Osteoblast (primary cell): ENCODE measurements around the gene SIX6. TPM values are rescaled to one million over a fixed set of nuclear protein-coding genes. Genes with fewer than 3 reads are reported as not detected.

Source experiments
- DNase-seq: peaks from one replicate; pipeline ENCODE4 v3.0.0; 2011; ENCODE audit warnings: low spot score, mixed read lengths; ENCODE audit not compliant: insufficient read length; ENCODE audit errors: missing footprints
- H2AFZ ChIP-seq: 2 replicates; pipeline ENCODE4 v1.6.0; 2011; ENCODE audit warnings: mild to moderate bottlenecking, low read length
- H3K27ac ChIP-seq: 2 replicates; pipeline ENCODE4 v1.5.1; 2011; ENCODE audit warnings: mild to moderate bottlenecking, low read depth, low read length, moderate library complexity
- H3K27me3 ChIP-seq: 2 replicates; pipeline ENCODE4 v1.6.0; 2012; ENCODE audit warnings: mild to moderate bottlenecking, control low read depth, inconsistent platforms, low read length, moderate library complexity; ENCODE audit not compliant: insufficient read depth
- H3K36me3 ChIP-seq: 2 replicates; pipeline ENCODE4 v1.5.1; 2011; ENCODE audit warnings: mild to moderate bottlenecking, low read length, control low read depth, moderate library complexity; ENCODE audit not compliant: insufficient read depth
- H3K4me1 ChIP-seq: 2 replicates; pipeline ENCODE4 v1.5.1; 2011; ENCODE audit warnings: mild to moderate bottlenecking, low read length, control low read depth, moderate library complexity; ENCODE audit not compliant: insufficient read depth
- H3K4me2 ChIP-seq: 2 replicates; pipeline ENCODE4 v1.6.0; 2011; ENCODE audit warnings: mild to moderate bottlenecking, low read length; ENCODE audit not compliant: insufficient read depth
- H3K4me3 ChIP-seq: fragments of 200-600 bp; sonication (generic); 3 replicates; pipeline ENCODE4 v1.5.1; 2012; ENCODE audit warnings: mild to moderate bottlenecking, low read length, inconsistent platforms; ENCODE audit not compliant: insufficient read depth
- H3K79me2 ChIP-seq: 2 replicates; pipeline ENCODE4 v1.6.0; 2012; ENCODE audit warnings: mild to moderate bottlenecking, low read length, control low read depth, inconsistent platforms; ENCODE audit not compliant: insufficient read depth
- H3K9me3 ChIP-seq: 2 replicates; pipeline ENCODE4 v1.5.1; 2011; ENCODE audit warnings: low read depth, low read length, control low read depth
- H4K20me1 ChIP-seq: 2 replicates; pipeline ENCODE4 v1.6.0; 2012; ENCODE audit warnings: mild to moderate bottlenecking, low read length, control low read depth; ENCODE audit not compliant: insufficient read depth
- CTCF ChIP-seq: IDR thresholded peaks from 2 replicates; pipeline ENCODE4 v1.5.1; 2011; ENCODE audit warnings: mild to moderate bottlenecking, low read depth, low read length, moderate library complexity; ENCODE audit errors: extremely low read depth
- total RNA-seq: library from RNA; depleted of rRNA; stranded (reverse); fragments of >200 nt; gene quantifications from 2 replicates; pipeline ENCODE4 v1.2.3, GENCODE V29; 2012

SIX6 gene
- total RNA-seq, 1 donor = not detected

DNA sequence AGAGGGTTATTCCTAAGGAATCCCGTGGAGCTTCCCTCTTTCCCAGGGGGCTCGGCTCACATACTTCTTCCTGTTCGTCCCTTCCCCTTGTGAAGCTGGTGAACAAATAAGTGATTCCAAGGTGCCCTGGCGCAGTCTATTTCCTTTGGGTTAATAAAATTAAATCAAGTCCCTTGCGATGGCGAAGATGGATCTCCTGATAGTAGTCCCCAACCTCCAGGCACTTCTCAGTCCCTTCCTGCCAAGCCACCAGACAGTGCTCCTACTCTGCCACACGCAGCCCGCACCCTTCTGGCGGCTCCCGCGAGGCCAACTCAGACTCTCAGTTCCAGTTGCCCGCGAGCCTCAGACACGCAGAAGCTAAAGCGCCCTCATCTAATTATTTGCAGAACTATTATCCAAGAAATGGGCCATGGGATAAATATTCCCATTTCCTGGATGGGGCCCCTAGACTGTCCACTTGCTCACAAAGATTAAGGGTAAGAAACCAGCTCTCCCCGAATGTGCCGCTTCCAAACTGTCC is 2.4 kb upstream of the SIX6 start:
- no peaks in the 10 kb centered on the region for H3K9me3 ChIP-seq
- no peaks in the 10 kb centered on the region for H4K20me1 ChIP-seq
- no peak overlapping the region for H3K27ac ChIP-seq
- no peaks in the 10 kb centered on the region for H3K79me2 ChIP-seq
- TF ChIP-seq CTCF = no peak
- H3K4me3 ChIP-seq = no peak overlapping the region
- no peak for DNase-seq
- H2AFZ ChIP-seq = no peak overlapping the region
- H3K4me1 ChIP-seq = no peaks in the 10 kb centered on the region
- H3K27me3 ChIP-seq = peaks cover 82% of the 10 kb centered on the region
- H3K36me3 ChIP-seq = no peaks in the 10 kb centered on the region
- H3K4me2 ChIP-seq = no peak overlapping the region

DNA sequence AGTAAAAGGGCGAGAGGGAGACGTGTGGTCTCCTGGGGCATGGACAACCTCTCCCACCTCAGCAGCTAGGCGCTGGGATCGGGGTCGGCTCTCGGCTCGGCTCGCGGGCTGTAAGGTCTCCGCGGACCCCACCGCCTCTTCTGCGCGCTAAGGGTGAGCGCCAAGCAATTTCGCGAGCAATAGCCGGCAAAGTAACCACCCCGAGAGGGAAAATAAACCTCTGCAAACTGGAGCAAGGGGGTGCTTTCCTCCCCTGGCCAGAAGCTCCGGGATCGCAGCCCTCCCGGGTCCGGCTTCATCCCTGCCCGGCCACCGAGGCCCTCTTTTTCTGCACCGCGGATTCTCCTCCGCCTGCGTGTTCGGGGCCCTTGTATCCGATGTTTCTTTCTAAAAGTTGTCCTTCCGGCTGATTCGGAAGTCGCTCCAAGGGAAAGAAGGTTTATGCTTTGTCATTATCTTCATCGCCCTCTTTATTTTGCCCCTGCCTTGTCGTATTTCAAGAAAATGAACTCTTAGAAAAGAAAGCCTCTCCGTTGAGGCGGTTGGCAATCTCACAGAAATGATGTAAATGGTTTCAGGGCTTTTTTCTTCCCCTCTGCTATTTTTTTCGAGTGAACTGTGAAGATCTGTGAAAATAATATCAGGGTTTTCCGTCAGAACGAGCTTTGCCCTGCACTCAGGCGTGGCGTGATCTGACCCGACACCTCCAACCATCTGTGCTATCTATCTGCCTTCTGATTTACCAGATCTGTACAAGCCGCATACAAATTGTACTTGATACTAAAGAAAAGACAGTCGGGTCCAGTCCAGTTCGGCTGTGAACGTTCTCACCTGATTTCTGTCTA is 1.7 kb upstream of the SIX6 start:
- Histone ChIP-seq H2AFZ (no peak overlapping the region), H3K27ac (no peak overlapping the region), H3K4me3 (no peak overlapping the region), H3K9me3 (no peaks in the 10 kb centered on the region), H4K20me1 (no peaks in the 10 kb centered on the region), H3K4me2 (no peak overlapping the region), H3K79me2 (no peaks in the 10 kb centered on the region), H3K4me1 (no peaks in the 10 kb centered on the region), H3K36me3 (no peaks in the 10 kb centered on the region), H3K27me3 (peaks cover 85% of the 10 kb centered on the region)
- no peak for TF ChIP-seq CTCF
- DNase-seq = peak; percentile 59

DNA sequence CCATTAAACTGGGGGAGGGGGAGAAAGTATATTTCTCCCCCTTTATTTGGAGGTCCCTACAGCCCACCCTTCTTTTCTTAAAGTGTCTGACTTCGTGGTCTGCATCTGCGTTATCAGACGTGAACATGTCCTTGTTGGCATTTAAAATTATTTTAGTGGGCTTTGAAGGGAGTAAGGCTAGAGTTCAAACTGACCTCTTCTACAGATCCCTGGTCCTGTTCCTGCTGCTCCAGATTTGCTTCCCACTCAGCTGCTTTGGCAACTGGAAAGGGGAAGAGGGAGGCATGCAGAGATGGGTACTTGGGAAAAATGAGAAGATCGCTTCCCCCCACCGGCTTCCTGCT is 611 bp upstream of the SIX6 start:
- no peak for TF ChIP-seq CTCF
- Histone ChIP-seq H3K4me1 (no peaks in the 10 kb centered on the region), H2AFZ (no peak overlapping the region), H3K36me3 (no peaks in the 10 kb centered on the region), H4K20me1 (no peaks in the 10 kb centered on the region), H3K9me3 (no peaks in the 10 kb centered on the region), H3K4me2 (no peak overlapping the region), H3K27me3 (peaks cover 87% of the 10 kb centered on the region), H3K79me2 (no peaks in the 10 kb centered on the region), H3K4me3 (no peak overlapping the region), H3K27ac (no peak overlapping the region)
- DNase-seq = peak; percentile 61

- Histone ChIP-seq H3K79me2 (no peaks in the 10 kb centered on the region), H3K27me3 (peaks cover 97% of the 10 kb centered on the region), H3K9me3 (no peaks in the 10 kb centered on the region), H3K27ac (no peak overlapping the region), H2AFZ (no peak overlapping the region), H3K4me2 (no peak overlapping the region), H3K4me3 (no peak overlapping the region), H3K4me1 (peaks cover 2% of the 10 kb centered on the region), H3K36me3 (no peaks in the 10 kb centered on the region), H4K20me1 (no peaks in the 10 kb centered on the region)
- no peak for TF ChIP-seq CTCF
- no peak for DNase-seq
Observed at GRCh38 chr14:60509438-60510253, 700 bp downstream of the SIX6 start.
